ENCODE measurements around the gene SARS1. TPM values are rescaled to one million over a fixed set of nuclear protein-coding genes. Genes with fewer than 3 reads are reported as not detected.

The SARS1 gene
- total RNA-seq, 1 experiment from 2014 or later, result 492 TPM

DNA sequence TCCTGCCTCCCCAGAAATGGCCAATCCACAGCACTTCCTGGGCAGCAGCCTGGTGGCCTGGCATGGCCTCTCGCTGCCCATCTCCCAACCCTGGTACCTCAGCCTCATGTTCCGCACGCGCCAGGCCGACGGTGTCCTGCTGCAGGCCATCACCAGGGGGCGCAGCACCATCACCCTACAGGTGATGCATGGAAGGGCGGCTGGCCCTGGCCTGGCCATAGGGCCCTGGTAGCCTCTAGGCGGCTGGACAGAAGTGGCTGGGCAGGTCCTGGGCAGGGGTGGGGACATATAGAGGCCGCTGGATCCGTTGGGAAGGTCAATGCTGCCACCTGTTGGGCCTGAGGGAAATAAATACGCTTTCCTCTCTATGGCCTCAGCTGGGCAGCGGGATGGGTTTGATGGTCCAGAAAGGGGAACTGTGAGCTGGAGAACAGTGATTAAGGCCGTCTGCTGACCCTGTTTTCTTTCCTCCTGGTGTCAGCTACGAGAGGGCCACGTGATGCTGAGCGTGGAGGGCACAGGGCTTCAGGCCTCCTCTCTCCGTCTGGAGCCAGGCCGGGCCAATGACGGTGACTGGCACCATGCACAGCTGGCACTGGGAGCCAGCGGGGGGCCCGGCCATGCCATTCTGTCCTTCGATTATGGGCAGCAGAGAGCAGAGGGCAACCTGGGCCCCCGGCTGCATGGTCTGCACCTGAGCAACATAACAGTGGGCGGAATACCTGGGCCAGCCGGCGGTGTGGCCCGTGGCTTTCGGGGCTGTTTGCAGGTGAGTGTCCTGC lies 50.1 kb downstream of the SARS1 start:
- DNase-seq (ENCODE audit: unreplicated experiment), result peak; percentile 94
- ChIA-PET CTCF (interaction anchor here (0.6 to 4.0 kb wide), 24 partner anchors 9 to 268 kb away, joined by 3 to 43 read pairs (median 5); partner anchors contain the start of genes CYB561D1, PSRC1 and SORT1), POLR2A (interaction anchor here (0.6 to 5.9 kb wide), 8 partner anchors 10 to 417 kb away, joined by 3 to 28 read pairs (median 6); partner anchors contain the start of genes PSRC1, SARS1 and SORT1)
- TF ChIP-seq, protein P1, sequence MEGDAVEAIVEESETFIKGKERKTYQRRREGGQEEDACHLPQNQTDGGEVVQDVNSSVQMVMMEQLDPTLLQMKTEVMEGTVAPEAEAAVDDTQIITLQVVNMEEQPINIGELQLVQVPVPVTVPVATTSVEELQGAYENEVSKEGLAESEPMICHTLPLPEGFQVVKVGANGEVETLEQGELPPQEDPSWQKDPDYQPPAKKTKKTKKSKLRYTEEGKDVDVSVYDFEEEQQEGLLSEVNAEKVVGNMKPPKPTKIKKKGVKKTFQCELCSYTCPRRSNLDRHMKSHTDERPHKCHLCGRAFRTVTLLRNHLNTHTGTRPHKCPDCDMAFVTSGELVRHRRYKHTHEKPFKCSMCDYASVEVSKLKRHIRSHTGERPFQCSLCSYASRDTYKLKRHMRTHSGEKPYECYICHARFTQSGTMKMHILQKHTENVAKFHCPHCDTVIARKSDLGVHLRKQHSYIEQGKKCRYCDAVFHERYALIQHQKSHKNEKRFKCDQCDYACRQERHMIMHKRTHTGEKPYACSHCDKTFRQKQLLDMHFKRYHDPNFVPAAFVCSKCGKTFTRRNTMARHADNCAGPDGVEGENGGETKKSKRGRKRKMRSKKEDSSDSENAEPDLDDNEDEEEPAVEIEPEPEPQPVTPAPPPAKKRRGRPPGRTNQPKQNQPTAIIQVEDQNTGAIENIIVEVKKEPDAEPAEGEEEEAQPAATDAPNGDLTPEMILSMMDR (IDR thresholded peaks at IDR 0.05; ENCODE audit: unreplicated experiment), result peak; percentile 99
- H3K9me3 Mint-ChIP-seq (ENCODE audit: unreplicated experiment), result no peaks in the 10 kb centered on the region
- H3K27me3 Mint-ChIP-seq (ENCODE audit: insufficient read depth, unreplicated experiment), result no peaks in the 10 kb centered on the region
- peaks cover 24% of the 10 kb centered on the region for H3K4me1 Mint-ChIP-seq (ENCODE audit: insufficient read depth, unreplicated experiment)
- no peak overlapping the region for H3K27ac Mint-ChIP-seq (ENCODE audit: low read depth, unreplicated experiment)
- peak overlapping the region; percentile 47 for H3K4me3 Mint-ChIP-seq (ENCODE audit: unreplicated experiment)
- no TSS peak for BruUV-seq (replicated peaks)
- intact Hi-C loops (cut with micrococcal nuclease), result loop anchor here (1.0 to 2.0 kb wide), 8 partner anchors 11 to 435 kb away; partner anchors contain the start of gene PSRC1
- H3K36me3 Mint-ChIP-seq (ENCODE audit: insufficient read depth, unreplicated experiment), result peaks cover 11% of the 10 kb centered on the region

DNA sequence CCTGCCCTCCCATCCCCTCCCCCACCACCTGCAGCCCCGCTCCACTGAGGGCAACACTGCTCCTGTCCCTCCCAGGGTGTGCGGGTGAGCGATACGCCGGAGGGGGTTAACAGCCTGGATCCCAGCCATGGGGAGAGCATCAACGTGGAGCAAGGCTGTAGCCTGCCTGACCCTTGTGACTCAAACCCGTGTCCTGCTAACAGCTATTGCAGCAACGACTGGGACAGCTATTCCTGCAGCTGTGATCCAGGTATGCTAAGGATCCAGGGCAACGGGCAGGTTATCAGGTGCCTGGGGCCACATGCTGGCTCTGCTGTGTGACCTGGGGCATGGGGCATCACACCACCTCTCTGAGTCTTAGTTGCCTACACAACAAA lies 50.6 kb downstream of the SARS1 start:
- ChIA-PET POLR2A (interaction anchor here (0.8 to 5.9 kb wide), 5 partner anchors 9 to 135 kb away, joined by 3 to 28 read pairs (median 6); partner anchors contain the start of genes PSRC1 and SORT1), CTCF (interaction anchor here (0.6 to 4.0 kb wide), 22 partner anchors 9 to 268 kb away, joined by 3 to 43 read pairs (median 4); partner anchors contain the start of genes PSRC1 and SORT1)
- Mint-ChIP-seq H3K36me3 (ENCODE audit: insufficient read depth, unreplicated experiment) (peaks cover 11% of the 10 kb centered on the region), H3K27ac (ENCODE audit: low read depth, unreplicated experiment) (no peak overlapping the region), H3K9me3 (ENCODE audit: unreplicated experiment) (no peaks in the 10 kb centered on the region), H3K27me3 (ENCODE audit: insufficient read depth, unreplicated experiment) (no peaks in the 10 kb centered on the region), H3K4me3 (ENCODE audit: unreplicated experiment) (no peak overlapping the region), H3K4me1 (ENCODE audit: insufficient read depth, unreplicated experiment) (peaks cover 24% of the 10 kb centered on the region)
- no peak for DNase-seq (ENCODE audit: unreplicated experiment)
- BruUV-seq (replicated peaks), result no TSS peak
- intact Hi-C loops (cut with micrococcal nuclease), result no loop called here
- TF ChIP-seq, protein P1 (IDR thresholded peaks at IDR 0.05; ENCODE audit: unreplicated experiment), result no peak

DNA sequence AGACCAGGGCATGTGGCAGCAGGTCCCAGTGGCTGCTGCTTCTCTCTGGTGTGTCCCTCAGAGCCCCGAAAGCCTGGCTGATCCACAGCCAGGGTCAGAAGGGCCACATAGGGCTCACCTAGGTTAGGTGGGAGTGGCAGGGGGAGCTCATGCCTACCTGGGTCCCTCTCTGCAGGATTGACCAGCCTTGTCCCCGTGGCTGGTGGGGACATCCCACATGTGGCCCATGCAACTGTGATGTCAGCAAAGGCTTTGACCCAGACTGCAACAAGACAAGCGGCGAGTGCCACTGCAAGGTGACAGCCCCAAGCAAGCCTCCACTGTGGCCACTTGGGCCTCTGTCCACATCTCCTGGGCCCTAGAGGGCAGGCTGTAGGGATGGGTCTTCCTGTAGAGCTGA lies 51.3 kb downstream of the SARS1 start:
- intact Hi-C loops (cut with micrococcal nuclease), result no loop called here
- peaks cover 11% of the 10 kb centered on the region for H3K36me3 Mint-ChIP-seq (ENCODE audit: insufficient read depth, unreplicated experiment)

More for the DNA sequence above, 51.3 kb downstream of the SARS1 start:
- Mint-ChIP-seq H3K27me3 (ENCODE audit: insufficient read depth, unreplicated experiment) (no peaks in the 10 kb centered on the region), H3K27ac (ENCODE audit: low read depth, unreplicated experiment) (no peak overlapping the region), H3K4me1 (ENCODE audit: insufficient read depth, unreplicated experiment) (peaks cover 24% of the 10 kb centered on the region), H3K4me3 (ENCODE audit: unreplicated experiment) (no peak overlapping the region), H3K9me3 (ENCODE audit: unreplicated experiment) (no peaks in the 10 kb centered on the region)
- no peak for DNase-seq (ENCODE audit: unreplicated experiment)
- ChIA-PET CTCF (interaction anchor here (1.0 to 4.0 kb wide), 13 partner anchors 10 to 267 kb away, joined by 3 to 43 read pairs (median 7); partner anchors contain the start of genes PSRC1 and SORT1), POLR2A (interaction anchor here (0.6 to 5.9 kb wide), 2 partner anchors 129 to 134 kb away, joined by 3 to 28 read pairs; partner anchors contain the start of gene SORT1)
- TF ChIP-seq, protein P1 (IDR thresholded peaks at IDR 0.05; ENCODE audit: unreplicated experiment), result no peak
- no TSS peak for BruUV-seq (replicated peaks)

Measured in MCF 10A (cell line).